ENCODE results near the gene RAPGEF4.

The RAPGEF4 gene

DNA sequence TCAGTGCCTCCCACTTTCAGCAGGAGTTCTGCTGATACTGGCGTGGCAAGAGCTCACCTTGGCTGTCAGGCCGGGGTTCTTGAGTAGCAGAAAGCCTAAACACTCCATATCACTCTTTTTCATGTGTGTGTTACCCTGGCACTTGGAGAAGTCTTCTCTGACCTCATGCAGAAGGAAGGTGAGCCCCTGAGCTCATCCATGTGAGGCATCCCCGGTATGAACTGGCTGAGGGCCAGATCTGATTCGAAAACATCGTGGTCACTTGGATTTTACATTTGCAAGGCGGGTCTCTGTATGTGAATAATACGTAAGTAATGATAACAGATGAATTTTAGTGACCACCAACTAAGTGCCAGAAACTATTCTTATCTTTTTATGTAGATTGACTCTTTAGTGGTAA lies 93.6 kb downstream of the RAPGEF4 start:
- no peak for DNase-seq

GRCh38 chr2:172830482-172830881 lies 94.8 kb downstream of the RAPGEF4 start:
- no peak for DNase-seq

DNA sequence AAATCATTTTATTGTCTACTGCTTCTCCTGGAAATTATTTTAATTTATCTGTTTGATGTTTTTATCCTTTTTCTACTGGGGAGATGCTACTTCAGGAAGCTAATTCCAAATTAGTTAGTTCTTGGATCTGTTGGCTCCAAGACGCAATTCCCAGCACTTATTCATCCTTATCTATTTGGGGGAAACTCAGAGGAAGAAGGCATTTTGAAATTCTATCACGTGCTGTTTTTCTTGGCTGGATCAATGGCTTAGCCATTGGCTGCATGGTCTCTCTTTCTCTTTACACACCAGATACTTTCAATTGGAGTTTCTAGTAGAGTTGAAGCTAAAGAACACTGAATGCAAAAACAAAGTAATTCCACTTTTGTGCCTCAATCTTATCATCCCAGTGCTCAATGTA lies 98.3 kb downstream of the RAPGEF4 start:
- DNase-seq, result no peak

DNA sequence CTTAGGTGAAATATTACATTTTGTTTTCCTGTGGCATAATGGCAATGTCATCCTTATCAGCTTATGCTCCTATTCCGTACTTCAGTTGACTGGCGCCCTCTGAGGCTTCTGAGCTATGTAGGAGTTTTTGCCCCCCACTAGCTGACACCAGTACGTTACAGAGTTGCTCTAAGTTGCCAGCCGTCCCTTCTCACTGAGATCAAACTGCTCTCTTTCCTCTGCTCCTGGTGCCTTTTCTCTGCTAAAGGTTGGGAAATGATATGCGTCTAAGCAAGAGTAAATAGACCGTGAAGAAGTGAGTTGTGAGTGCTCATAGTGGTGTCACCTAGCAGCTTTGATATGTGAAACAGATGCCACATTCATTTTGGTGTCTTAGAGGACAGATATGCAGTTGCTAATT lies 99.2 kb downstream of the RAPGEF4 start:
- DNase-seq, result peak; percentile 74

DNA sequence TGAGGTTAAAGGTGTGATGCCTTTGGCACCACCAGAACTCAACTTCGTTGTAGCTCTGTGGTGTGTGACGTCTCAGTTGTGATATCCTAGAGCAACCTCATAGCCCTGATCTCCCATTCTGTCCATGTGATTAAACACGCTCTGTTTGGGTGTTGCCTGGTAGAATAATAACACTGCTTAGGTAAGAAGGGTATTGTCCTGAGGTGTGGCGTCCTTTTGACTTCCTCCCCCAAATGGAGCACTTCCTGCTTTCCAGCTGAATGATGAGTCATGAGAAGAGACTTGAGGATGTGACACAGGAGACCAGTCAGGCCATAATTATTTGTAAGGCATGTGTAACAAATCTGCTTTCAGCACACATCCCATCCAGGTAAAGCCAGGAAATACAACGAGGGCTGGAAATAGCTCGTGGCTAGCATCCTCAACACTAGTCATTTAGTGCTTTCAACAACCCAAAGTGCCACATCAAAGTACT lies 100.7 kb downstream of the RAPGEF4 start:
- peak; percentile 27 for DNase-seq

GRCh38 chr2:172836827-172837226 lies 101.2 kb downstream of the RAPGEF4 start:
- DNase-seq, result peak; percentile 43

- DNase-seq, result no peak
Observed at GRCh38 chr2:172839446-172839845, 103.8 kb downstream of the RAPGEF4 start.

DNA sequence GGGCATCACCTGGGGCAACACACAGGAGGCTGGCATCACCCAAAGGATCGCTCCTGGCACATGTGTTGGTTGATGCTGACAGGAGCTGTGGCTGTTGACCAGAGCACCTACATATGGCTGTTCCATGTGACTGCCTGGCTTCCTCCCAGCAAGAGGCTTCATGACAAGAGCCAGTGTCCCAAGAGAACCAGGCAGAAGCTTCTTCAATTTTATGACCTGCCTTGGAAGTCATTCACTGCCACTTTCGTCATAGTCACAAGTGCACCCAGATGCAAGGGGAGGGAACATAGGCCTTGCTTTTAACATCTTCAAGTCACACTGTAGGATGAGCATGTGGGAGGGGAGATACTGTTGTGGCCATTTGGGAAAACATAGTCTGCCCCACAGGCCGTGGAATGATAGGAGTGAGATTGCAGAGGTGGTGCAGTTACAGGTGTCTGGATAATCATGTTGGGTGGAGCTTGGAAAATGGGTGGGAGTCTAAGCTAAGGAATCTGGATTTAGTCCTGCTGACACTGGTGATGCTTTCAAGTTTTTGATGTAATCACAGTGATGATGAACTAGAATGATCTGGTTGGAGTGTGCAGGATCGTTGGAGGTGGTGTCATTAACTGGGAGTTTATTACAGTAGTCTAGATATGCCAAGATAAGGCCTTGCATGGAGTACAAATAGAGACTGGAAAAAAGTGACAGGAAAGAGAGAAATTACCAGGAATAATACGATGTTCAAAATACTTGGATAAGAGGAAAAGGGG lies 107.0 kb downstream of the RAPGEF4 start:
- no peak for DNase-seq

- DNase-seq, result no peak
Observed at GRCh38 chr2:172843266-172843582, 107.6 kb downstream of the RAPGEF4 start.

DNA sequence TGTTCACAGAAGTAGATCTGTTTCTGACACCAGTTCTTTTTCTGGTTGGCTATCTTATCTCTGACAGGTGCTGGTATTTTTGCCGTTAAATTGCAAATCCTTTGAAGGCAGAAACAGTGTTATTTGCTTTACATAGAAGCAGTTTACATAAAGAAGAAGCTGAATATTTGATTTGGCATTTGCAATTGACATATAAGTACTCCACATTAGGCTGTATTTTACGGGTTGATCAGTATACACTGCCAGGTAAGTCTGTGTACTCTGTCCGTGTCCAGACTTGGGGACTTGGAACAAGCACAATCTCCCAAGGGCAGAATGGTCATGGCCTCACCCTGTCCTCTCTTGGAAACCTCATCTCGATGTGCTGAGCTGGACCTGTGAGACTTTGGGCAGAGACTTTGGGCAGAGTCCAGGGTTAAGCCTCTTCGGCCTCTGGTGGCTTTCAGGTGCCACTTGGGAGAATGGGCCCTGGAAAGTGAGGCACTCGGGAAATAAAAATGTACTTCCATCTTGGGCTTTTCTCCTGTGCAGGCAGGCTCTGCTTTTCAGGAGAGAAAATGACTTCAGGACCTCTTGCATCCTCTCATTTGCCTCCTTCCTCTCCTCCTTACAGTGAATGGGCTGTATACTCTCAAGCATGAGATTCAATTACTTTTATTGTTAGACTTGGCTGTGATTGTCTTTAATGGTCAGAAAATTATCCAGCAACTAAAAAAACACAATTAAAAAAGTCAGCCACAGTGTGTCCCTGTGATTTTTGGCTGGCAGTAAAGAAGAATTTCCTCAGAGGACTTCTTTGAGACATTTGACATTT lies 108.5 kb downstream of the RAPGEF4 start:
- DNase-seq, result no peak

- peak; percentile 14 for DNase-seq
Observed at GRCh38 chr2:172845028-172845630, 109.5 kb downstream of the RAPGEF4 start.

DNA sequence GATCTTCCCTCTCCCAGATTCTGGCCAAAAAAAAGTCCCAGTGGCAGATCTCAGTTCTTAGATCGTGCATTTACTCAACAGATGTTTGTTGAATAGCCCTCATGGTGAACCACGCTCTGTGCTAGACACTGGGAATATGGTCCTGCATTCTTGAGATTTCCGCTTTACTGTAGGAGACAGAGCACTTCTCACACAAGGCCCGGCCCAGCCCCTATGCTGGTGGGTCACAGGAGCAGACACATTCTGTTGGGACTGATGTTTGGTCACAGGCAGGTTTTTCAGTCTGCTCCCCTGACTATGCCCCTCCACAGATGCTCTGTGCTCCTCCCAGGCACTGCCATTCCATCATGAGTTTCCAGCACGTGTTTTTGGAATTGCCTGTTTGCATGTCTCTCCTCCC lies 110.9 kb downstream of the RAPGEF4 start:
- no peak for DNase-seq

DNA sequence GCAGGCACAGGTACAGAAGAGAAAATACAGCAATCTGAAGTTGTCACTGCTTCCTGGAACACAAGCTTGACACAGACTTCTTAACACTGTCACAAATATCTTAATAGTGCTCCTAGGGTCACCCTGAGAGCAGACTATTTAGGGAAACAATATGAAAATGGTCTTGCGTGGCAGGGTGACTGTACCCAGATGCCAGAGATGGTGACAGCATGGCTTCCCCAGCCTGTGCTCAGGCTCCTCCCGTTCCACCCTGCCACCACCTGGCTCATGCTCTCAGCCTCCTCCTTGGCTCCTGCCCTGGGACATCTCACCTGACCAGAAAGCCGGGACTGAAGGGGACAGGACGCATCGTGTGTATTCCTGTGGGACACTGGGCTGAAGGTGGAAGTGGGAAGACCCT lies 111.5 kb downstream of the RAPGEF4 start:
- DNase-seq, result no peak

DNA sequence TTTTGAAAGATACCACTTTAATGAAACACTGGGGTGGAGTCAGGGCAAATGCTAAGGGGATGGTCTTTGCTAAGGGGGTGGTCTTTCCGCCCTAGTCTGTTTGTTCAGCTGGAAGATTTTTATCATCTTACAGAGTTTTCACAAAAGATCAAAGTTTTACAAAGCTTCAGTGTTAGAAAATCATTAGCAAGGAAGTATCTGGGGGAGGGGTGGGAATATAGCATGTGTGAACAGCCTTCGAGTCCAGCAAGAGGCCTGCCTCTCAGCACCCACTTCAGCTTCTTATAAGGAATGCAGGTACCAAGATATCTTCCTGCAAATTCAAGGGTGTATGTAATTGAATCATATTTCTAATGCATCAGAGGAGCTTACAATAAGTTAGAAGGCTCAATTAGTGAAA lies 112.9 kb downstream of the RAPGEF4 start:
- no peak for DNase-seq

GRCh38 chr2:172849519-172850217 lies 114.0 kb downstream of the RAPGEF4 start:
- no peak for DNase-seq

GRCh38 chr2:172855588-172855987 lies 119.9 kb downstream of the RAPGEF4 start:
- DNase-seq, result no peak

DNA sequence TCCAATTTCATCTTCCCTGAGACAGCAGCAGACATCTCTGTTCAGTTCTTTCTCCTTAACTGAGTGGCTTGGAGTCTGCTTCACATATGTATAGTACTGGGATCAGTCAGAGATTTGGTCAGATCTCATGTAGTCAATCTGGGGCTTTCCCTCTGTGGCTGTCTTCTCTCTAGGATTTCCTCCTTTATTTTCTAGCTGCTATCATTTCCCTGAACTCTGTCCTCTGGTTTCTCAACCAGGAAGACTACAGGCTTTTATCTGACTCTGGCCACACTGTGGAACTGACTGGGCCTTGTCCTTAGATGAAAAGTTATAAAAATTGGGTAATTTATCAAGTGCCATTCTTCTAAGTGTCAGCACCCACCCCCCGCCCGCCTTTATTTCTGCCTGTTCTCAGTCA lies 121.0 kb downstream of the RAPGEF4 start:
- no peak for DNase-seq

- no peak for DNase-seq
Observed at GRCh38 chr2:172858473-172858745, 122.8 kb downstream of the RAPGEF4 start.

GRCh38 chr2:172859581-172860335 lies 124.1 kb downstream of the RAPGEF4 start:
- DNase-seq, result no peak

DNA sequence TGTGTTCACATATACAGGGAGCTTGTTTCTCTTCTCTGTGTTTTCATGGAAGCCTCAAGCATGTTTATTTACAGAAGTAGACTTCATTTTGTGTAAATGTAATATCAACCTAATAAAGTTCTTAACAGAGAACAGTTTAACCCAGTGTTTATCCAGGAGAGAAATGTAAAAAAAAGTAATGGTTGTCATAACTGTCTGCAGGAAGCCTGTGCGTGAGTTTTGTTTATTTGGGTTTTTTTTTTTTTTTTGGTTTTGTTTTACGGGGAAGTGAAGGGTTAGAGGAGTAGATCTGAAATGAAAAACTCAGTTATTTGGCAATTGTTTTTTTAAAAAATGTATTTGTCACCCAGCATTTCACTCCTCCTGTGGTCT lies 124.7 kb downstream of the RAPGEF4 start:
- DNase-seq, result no peak

DNA sequence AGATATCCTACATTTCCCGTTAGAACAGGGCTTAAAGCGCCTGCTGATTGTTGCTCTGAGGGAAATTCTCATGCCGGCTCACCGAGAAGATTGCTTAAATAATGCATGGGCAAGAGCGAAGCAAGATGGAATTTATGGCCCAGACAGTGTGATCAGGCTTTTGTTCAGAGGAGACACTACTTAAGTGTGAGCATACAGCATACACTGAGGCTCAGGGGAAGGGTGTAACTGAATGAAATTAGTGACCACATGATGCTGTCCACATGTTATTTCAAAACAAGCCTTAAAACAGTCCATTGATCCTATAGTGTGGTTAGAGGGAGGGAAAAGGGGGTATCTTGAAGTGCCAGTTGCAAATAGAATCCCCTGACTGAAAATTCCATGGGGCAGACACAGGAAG lies 125.5 kb downstream of the RAPGEF4 start:
- DNase-seq, result no peak

DNA sequence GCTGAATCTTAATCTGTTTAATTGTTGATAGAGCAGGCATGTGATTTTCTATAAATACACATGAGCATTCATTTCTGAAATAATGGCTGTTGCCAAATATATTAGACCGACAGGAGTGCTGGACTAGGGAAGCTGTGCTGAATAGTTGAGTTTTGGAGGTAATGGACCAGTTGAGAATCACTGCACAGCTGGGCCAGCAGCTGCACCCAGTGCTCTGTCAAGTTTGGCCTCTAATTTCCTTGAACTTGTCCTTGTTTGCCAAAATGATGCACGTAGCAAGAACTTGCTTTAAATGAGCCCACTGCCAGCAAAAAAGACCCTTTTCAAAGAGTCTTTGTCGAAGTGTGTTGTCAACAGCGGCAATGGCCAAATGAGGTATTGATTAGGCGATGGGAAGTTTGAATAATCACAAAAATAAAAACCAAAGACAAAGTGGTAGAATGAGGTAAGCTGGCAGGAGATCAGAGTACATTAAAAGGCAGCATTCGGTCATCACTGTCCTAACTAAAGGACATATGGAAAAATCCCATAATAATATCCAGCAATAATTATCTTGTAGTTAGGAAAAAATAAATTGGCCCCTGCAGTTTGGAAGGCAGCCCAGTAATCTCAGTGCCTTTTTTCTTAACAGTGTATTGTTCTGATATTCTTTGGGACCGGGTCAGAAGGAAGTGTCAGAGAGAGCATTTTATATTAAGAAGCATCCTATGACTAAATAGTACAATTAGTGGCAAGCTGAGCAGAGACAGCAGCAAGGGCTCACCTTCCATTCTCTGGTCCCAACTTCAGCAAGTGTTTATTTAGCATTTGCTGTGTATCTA lies 126.2 kb downstream of the RAPGEF4 start:
- DNase-seq, result no peak

All from NCI-H82 (cell line).